IPS-18a (cell line): ENCODE measurements around the gene BANF1.

Experiments used
- H3K27ac ChIP-seq: one replicate; pipeline ENCODE4 v1.5.1; 2013; ENCODE audit warnings: low read length
- H3K27me3 ChIP-seq: one replicate; pipeline ENCODE4 v1.6.1; 2013; ENCODE audit warnings: mild to moderate bottlenecking, low read length; ENCODE audit not compliant: control insufficient read depth, insufficient read depth
- H3K36me3 ChIP-seq: one replicate; pipeline ENCODE4 v1.6.1; 2013; ENCODE audit warnings: low read depth, low read length; ENCODE audit not compliant: control insufficient read depth
- H3K4me1 ChIP-seq: one replicate; pipeline ENCODE4 v1.6.1; 2013; ENCODE audit warnings: low read depth, low read length; ENCODE audit not compliant: control insufficient read depth
- H3K4me3 ChIP-seq: one replicate; pipeline ENCODE4 v1.5.1; 2013; ENCODE audit warnings: low read length
- H3K9ac ChIP-seq: one replicate; pipeline ENCODE4 v1.6.1; 2013; ENCODE audit warnings: mild to moderate bottlenecking, low read length, moderate library complexity
- H3K9me3 ChIP-seq: one replicate; pipeline ENCODE4 v1.6.1; 2013; ENCODE audit warnings: low read depth, low read length; ENCODE audit not compliant: control insufficient read depth

BANF1 gene

DNA sequence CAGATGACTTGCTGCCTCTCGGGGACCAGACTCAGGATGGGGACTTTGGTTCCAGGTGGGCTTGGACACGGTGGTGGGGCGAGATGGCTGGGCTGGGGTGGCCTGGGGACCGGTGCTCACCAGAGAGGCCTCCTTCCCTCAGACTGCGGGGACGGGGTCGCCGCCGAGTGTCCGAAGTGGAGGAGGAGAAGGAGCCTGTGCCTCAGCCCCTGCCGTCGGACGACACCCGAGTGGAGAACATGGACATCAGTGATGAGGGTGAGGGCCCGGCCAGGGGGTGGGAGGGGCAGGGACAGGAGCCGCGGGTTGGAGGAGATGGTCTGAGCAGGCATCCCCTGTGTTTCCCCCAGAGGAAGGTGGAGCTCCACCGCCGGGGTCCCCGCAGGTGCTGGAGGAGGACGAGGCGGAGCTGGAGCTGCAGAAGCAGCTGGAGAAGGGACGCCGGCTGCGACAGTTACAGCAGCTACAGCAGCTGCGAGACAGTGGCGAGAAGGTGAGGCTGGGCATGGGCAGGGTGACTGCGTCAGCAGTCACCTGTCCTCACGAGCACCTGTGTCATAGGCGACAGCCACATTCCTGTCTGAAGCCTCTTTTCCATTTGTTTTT is 34.9 kb upstream of the BANF1 start:
- Histone ChIP-seq H3K9ac (no peak overlapping the region), H3K36me3 (peaks cover 55% of the 10 kb centered on the region), H3K27me3 (no peaks in the 10 kb centered on the region), H3K27ac (no peak overlapping the region), H3K9me3 (no peaks in the 10 kb centered on the region), H3K4me1 (peaks cover 4% of the 10 kb centered on the region), H3K4me3 (no peak overlapping the region)

GRCh38 chr11:65968600-65969482 is 33.5 kb upstream of the BANF1 start:
- H3K4me3 ChIP-seq = no peak overlapping the region
- H3K9me3 ChIP-seq = no peaks in the 10 kb centered on the region
- no peaks in the 10 kb centered on the region for H3K27me3 ChIP-seq
- H3K4me1 ChIP-seq = no peaks in the 10 kb centered on the region
- no peak overlapping the region for H3K9ac ChIP-seq
- no peak overlapping the region for H3K27ac ChIP-seq
- H3K36me3 ChIP-seq = peaks cover 64% of the 10 kb centered on the region

DNA sequence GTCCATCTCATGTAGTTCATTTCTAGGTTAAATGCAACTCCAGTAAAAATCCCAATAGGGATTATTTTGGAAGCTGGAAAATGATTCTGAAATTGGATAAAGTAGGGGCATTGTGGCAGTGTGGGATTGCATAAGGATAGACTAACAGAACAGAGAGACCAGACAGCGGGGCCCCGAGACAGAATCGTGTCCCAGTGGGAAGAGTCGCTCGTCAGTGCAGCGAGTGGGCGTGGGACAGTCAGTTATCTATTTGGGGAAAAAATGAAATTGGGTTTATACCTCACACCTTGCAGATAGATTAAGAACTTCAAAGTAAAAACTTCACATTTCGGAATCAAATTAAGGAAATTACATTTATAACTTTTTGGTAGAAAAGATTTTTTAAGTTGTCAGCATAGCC is 30.2 kb upstream of the BANF1 start:
- Histone ChIP-seq H3K27me3 (no peaks in the 10 kb centered on the region), H3K27ac (no peak overlapping the region), H3K4me3 (no peak overlapping the region), H3K4me1 (no peaks in the 10 kb centered on the region), H3K9me3 (no peaks in the 10 kb centered on the region), H3K9ac (no peak overlapping the region), H3K36me3 (peaks cover 40% of the 10 kb centered on the region)

GRCh38 chr11:65973439-65974110 is 28.7 kb upstream of the BANF1 start:
- H3K9ac ChIP-seq = no peak overlapping the region
- H3K36me3 ChIP-seq = peaks cover 40% of the 10 kb centered on the region
- H3K9me3 ChIP-seq = no peaks in the 10 kb centered on the region
- no peaks in the 10 kb centered on the region for H3K4me1 ChIP-seq
- no peak overlapping the region for H3K27ac ChIP-seq
- H3K4me3 ChIP-seq = no peak overlapping the region
- no peaks in the 10 kb centered on the region for H3K27me3 ChIP-seq

DNA sequence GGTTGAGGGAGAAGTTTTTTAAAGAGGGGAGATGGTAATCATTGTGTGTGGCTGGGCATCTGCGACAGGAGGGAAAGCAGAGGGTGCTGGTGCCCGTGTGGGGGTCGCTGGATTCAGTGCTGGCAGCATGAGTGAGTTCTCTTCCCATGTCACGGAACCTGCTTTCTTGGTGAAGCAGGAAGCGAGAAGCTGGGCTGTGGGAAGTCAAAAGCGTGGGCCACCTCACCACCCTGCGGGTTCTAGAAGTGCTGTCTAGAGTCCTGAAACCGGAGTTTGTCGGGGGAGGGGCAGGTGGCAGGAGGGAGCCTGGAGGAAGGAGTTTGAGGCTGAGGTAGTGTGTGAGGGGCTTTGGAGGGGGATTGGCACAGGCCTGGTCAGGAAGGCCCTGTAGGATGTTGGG is 26.5 kb upstream of the BANF1 start:
- Histone ChIP-seq H3K9me3 (no peaks in the 10 kb centered on the region), H3K36me3 (peaks cover 36% of the 10 kb centered on the region), H3K4me1 (no peaks in the 10 kb centered on the region)

GRCh38 chr11:65976216-65977176 is 25.8 kb upstream of the BANF1 start:
- H3K4me3 ChIP-seq = no peak overlapping the region
- H3K9ac ChIP-seq = no peak overlapping the region
- H3K36me3 ChIP-seq = peaks cover 36% of the 10 kb centered on the region
- H3K9me3 ChIP-seq = no peaks in the 10 kb centered on the region
- no peak overlapping the region for H3K27ac ChIP-seq
- no peaks in the 10 kb centered on the region for H3K27me3 ChIP-seq
- H3K4me1 ChIP-seq = no peaks in the 10 kb centered on the region

More for the DNA sequence above, 26.5 kb upstream of the BANF1 start:
- no peak overlapping the region for H3K9ac ChIP-seq
- H3K4me3 ChIP-seq = no peak overlapping the region
- H3K27me3 ChIP-seq = no peaks in the 10 kb centered on the region
- H3K27ac ChIP-seq = no peak overlapping the region

DNA sequence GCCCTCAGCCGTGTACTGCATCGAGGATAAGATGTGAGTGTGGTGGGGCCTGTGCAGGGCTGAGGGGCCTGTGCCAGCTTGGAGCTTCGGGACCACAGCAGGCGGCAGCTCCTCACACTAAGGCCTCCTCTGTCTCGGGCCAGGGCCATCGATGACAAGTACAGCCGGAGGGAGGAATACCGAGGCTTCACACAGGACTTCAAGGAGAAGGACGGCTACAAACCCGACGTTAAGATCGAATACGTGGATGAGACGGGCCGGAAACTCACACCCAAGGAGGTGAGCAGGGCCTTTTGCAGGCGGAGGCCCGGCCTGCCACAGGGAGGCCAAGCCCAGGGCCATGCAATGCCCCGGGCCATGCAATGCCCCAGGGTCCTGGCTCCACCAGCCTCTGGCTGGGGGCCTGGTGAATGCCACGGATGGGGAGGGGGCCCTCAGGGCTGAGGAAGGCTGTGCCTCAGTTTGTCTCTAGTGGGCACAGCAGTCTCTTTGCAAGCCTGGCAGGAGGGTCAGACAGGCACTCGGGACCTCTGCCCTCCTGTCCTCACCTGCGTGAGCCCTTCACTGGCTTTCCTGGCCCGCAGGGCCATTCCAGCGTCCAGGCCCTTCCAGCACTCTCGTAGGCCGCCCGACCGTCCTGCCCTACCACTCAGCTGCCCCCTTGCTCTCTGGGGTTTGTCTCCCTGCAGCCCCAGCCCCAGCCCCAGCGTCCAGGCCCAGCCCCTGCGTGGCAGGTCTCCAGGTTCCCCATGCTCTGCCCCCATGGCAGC is 24.5 kb upstream of the BANF1 start:
- Histone ChIP-seq H3K9ac (no peak overlapping the region), H3K27ac (no peak overlapping the region), H3K4me3 (no peak overlapping the region), H3K36me3 (peaks cover 36% of the 10 kb centered on the region), H3K27me3 (no peaks in the 10 kb centered on the region), H3K4me1 (no peaks in the 10 kb centered on the region), H3K9me3 (no peaks in the 10 kb centered on the region)

GRCh38 chr11:65978391-65979238 is 23.7 kb upstream of the BANF1 start:
- H3K36me3 ChIP-seq = peaks cover 29% of the 10 kb centered on the region
- no peak overlapping the region for H3K9ac ChIP-seq
- H3K9me3 ChIP-seq = no peaks in the 10 kb centered on the region

GRCh38 chr11:65979261-65979759 is 23.0 kb upstream of the BANF1 start:
- Histone ChIP-seq H3K9ac (no peak overlapping the region), H3K27me3 (no peaks in the 10 kb centered on the region), H3K4me3 (no peak overlapping the region), H3K36me3 (peaks cover 27% of the 10 kb centered on the region), H3K4me1 (no peaks in the 10 kb centered on the region), H3K9me3 (no peaks in the 10 kb centered on the region), H3K27ac (no peak overlapping the region)

More at GRCh38 chr11:65978391-65979238, 23.7 kb upstream of the BANF1 start:
- H3K4me3 ChIP-seq = no peak overlapping the region
- H3K27me3 ChIP-seq = no peaks in the 10 kb centered on the region
- H3K4me1 ChIP-seq = no peaks in the 10 kb centered on the region
- H3K27ac ChIP-seq = no peak overlapping the region
